GM12873 (cell line): ENCODE measurements around the gene GLRA3.

Source experiments
- TF ChIP-seq, protein P1 (sequence below): IDR thresholded peaks from 2 replicates; pipeline ENCODE4 v1.5.1; 2012; ENCODE audit warnings: low read depth, mild to moderate bottlenecking, moderate library complexity, low read length, control low read depth; ENCODE audit not compliant: insufficient read depth; ENCODE audit errors: missing control alignments

Gene GLRA3

DNA sequence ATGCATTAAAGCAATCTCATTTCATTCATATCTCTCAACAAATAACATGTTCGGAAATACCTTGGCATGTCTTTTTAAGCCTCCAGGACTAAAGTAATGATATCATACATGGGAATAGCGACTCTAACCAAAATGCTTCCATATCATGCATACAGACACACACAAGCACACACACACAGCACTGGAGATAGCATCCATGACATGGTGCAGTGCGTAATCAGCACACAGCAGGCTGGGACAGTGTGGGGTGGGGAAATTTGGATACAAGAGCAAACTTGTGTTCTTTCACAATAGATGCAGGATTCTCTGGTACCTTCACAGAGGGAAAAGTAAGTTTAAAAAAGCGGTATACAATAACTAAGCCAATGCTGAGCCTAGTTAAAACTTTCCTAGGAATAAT is 174.4 kb downstream of the GLRA3 start:
- TF ChIP-seq, protein P1, sequence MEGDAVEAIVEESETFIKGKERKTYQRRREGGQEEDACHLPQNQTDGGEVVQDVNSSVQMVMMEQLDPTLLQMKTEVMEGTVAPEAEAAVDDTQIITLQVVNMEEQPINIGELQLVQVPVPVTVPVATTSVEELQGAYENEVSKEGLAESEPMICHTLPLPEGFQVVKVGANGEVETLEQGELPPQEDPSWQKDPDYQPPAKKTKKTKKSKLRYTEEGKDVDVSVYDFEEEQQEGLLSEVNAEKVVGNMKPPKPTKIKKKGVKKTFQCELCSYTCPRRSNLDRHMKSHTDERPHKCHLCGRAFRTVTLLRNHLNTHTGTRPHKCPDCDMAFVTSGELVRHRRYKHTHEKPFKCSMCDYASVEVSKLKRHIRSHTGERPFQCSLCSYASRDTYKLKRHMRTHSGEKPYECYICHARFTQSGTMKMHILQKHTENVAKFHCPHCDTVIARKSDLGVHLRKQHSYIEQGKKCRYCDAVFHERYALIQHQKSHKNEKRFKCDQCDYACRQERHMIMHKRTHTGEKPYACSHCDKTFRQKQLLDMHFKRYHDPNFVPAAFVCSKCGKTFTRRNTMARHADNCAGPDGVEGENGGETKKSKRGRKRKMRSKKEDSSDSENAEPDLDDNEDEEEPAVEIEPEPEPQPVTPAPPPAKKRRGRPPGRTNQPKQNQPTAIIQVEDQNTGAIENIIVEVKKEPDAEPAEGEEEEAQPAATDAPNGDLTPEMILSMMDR = no peak

DNA sequence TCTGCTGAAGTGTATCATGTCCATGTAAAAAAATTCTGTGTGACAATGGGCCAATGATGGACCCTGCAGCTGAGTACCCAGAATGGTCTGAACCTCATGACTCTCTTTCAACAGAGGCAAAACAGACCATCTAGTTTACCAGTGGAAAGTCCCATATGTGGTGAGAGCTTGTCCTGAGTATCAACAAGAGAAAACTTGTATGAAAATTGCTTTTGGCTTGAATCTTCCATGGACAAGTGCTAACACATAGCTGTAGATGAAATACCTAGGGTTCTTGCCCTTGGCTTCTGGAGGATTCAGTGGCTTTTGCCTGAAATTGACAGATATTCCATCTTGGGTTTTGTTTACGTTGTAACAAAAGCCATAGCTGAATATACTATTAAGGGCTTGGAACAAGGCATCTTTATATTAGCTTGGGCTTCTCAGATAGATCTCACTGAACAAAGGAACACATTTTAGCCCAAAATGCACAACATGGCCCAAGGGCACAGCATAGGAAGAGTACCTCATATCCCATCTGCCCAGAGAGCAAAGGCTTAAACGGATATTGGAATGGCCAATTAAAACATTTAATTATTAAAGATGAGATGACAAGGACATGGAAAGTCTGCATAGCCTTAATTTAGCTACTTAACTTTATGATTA is 178.2 kb downstream of the GLRA3 start:
- TF ChIP-seq, protein P1 = no peak

DNA sequence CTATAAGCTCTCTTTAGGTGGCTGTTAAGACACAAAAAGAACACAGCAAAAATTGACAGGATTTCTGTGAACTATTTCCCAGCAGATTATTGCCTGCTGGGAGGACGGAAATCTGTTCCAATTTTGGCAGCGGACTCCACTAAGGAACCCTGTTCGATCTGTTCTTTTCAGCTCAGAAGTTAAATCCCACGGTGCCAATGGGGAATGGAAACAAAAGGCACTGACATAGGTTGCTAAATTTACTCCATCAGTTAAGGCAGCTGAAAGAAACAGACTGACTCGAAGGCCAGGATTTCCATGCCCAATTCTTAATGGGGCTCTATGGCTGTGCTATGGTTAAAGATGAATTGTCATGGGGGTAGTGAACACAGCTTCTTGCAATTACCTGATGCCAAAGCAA is 180.2 kb downstream of the GLRA3 start:
- TF ChIP-seq, protein P1 = no peak

DNA sequence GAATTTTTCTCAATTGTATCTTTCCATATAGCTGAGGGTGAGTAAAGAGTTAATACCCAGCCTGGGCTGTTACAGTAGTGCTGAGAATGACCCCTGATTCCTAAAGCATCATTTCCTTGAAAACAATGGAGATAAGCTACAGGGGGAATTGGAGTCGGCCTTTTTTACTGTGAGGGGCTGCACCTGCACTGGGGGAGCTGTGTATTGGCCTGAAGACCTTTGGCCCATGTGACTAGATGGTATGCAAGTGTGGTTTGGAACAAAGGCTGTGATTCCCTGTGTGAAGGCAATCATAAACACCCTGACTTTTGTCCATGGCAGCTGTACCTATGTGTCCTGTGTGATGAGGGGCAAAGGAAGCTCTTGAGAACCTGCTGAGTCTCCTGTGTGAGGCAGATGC is 182.7 kb downstream of the GLRA3 start:
- TF ChIP-seq, protein P1 = no peak

DNA sequence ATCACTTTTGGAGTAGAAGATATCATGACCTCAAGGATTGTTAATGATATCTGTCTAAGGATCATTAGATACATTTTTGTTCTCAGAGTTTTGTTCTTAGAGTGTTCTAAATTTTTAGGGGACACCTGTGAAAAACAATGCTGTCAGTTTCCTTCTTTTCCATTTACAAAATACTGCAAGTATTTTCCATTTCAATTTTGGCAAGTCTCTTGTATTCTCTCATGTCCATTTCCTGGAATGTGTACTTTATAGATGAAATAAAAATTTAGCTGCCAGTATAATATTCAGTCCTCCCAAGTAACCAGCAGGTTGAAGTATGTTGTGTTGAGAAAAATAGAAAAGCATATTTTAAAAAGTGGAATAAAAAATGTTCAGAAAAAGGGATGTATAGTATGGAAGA is 188.9 kb downstream of the GLRA3 start:
- TF ChIP-seq, protein P1 = no peak

DNA sequence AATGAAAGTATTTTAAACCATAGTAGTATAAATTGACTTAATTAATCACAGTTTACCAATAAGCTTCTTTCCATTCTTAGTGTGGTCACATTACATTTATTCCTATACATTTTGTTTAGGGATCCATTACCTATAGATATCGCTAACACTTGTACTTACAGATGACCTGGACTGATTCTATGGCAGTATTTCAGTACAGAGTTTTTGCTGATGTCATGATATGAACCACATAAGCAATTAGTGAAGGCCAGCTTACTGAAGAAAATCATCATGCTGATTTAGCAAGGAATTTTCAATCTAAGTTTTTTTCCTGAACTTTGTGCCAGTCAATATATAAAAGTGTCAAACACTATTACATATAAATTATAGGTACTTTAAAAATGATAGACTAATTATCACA is 193.3 kb downstream of the GLRA3 start:
- TF ChIP-seq, protein P1 = no peak

DNA sequence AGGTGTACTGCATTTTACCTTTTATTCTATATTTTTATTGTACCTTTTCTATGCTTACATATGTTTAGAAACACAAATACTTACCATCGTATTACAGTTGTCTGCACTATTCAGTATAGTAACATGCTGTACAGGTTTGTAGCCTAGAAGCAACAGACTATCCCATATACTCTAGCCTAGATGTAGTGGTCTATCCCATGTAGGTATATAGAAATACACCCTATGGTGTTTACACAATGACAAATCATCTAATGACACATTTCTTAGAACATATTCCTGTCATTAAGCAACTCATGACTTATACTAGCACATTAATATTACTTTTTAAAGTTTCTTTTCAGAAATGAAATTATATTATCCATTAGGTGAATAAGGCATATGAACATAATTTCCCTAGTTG is 195.6 kb downstream of the GLRA3 start:
- TF ChIP-seq, protein P1 = no peak
